Ramos (cell line): ENCODE measurements around the gene MVP.

ENCODE experiments used
- in situ Hi-C: fragments of 300-500 bp; cut with MboI; formaldehyde crosslinking; loops from one replicate; pipeline ENCODE4 v1.14.3; 2022; ENCODE audit warnings: low sequenced_read_pairs; ENCODE audit not compliant: unreplicated experiment

The MVP gene

GRCh38 chr16:29802416-29802935 is 17.8 kb upstream of the MVP start:
- in situ Hi-C loops, result loop anchor here (25.0 kb wide), 1 partner anchor 585 kb away; the partner anchor contains the start of genes SEPTIN1 and ZNF48

GRCh38 chr16:29804020-29804419 is 16.2 kb upstream of the MVP start:
- in situ Hi-C loops, result loop anchor here (25.0 kb wide), 1 partner anchor 583 kb away; the partner anchor contains the start of genes SEPTIN1 and ZNF48

- in situ Hi-C loops, result loop anchor here (25.0 kb wide), 1 partner anchor 583 kb away; the partner anchor contains the start of genes SEPTIN1 and ZNF48
Observed at GRCh38 chr16:29804455-29805231, 15.6 kb upstream of the MVP start.

- in situ Hi-C loops, result loop anchor here (25.0 kb wide), 1 partner anchor 582 kb away; the partner anchor contains the start of genes SEPTIN1 and ZNF48
Observed at GRCh38 chr16:29805232-29806098, 14.8 kb upstream of the MVP start.

- in situ Hi-C loops, result loop anchor here (25.0 kb wide), 1 partner anchor 581 kb away; the partner anchor contains the start of genes SEPTIN1 and ZNF48
Observed at GRCh38 chr16:29806099-29806579, 14.1 kb upstream of the MVP start, which contains the start of gene MAZ. MAZ (plus strand) TSS chr16:29806529; CDS start chr16:29806702, 173 bp downstream.

- in situ Hi-C loops, result loop anchor here (25.0 kb wide), 1 partner anchor 580 kb away; the partner anchor contains the start of genes SEPTIN1 and ZNF48
Observed at GRCh38 chr16:29806641-29807425, 13.4 kb upstream of the MVP start.

- in situ Hi-C loops, result loop anchor here (25.0 kb wide), 1 partner anchor 580 kb away; the partner anchor contains the start of genes SEPTIN1 and ZNF48
Observed at GRCh38 chr16:29807426-29808218, 12.6 kb upstream of the MVP start.

- in situ Hi-C loops, result loop anchor here (25.0 kb wide), 1 partner anchor 579 kb away; the partner anchor contains the start of genes SEPTIN1 and ZNF48
Observed at GRCh38 chr16:29808219-29808900, 11.9 kb upstream of the MVP start.

GRCh38 chr16:29809031-29809747 is 11.1 kb upstream of the MVP start:
- in situ Hi-C loops, result loop anchor here (25.0 kb wide), 1 partner anchor 578 kb away; the partner anchor contains the start of genes SEPTIN1 and ZNF48

- in situ Hi-C loops, result loop anchor here (25.0 kb wide), 1 partner anchor 577 kb away; the partner anchor contains the start of genes SEPTIN1 and ZNF48
Observed at GRCh38 chr16:29809850-29810698, 10.2 kb upstream of the MVP start.

GRCh38 chr16:29810699-29811169 is 9.5 kb upstream of the MVP start:
- in situ Hi-C loops, result loop anchor here (25.0 kb wide), 1 partner anchor 577 kb away; the partner anchor contains the start of genes SEPTIN1 and ZNF48

GRCh38 chr16:29811170-29811895 is 8.9 kb upstream of the MVP start:
- in situ Hi-C loops, result loop anchor here (25.0 kb wide), 1 partner anchor 576 kb away; the partner anchor contains the start of genes SEPTIN1 and ZNF48

GRCh38 chr16:29811896-29812665 is 8.2 kb upstream of the MVP start, which contains the start of gene PRRT2:
PRRT2 (plus strand) TSS chr16:29812193; CDS start chr16:29813055, 862 bp downstream.
- in situ Hi-C loops, result loop anchor here (25.0 kb wide), 1 partner anchor 575 kb away; the partner anchor contains the start of genes SEPTIN1 and ZNF48
